NCI-H748 (cell line): Measurements from ENCODE around the gene ARHGEF37.
"Not testable (repeated sequence)": the region's sequence is repeated elsewhere in the genome, so short reads cannot be mapped to it uniquely, and the experiment has no call there.

Source experiments
- DNase-seq: peaks from one replicate; lab custom pipeline; 2025; ENCODE audit not compliant: unreplicated experiment; lab: John Stamatoyannopoulos, UW

Gene ARHGEF37

DNA sequence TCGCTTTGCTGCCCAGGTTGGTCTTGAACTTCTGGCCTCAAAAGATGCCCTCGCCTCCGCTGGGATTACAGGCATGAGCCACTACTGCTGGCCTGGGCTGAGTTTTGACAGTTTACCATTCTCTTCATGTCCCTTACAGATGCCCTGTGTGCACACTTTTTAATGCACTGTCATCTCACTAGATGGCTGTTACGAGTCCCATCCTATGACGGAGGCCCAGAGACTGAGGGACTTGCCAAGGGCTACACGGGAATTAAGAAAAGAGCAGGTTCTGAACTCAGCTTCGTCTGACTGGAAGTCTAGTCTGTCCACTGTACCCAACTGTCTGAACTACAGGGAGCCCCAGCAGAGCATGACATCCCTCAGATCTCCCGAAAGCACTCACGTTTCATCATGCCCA is 63.9 kb downstream of the ARHGEF37 start:
- no peak for DNase-seq

DNA sequence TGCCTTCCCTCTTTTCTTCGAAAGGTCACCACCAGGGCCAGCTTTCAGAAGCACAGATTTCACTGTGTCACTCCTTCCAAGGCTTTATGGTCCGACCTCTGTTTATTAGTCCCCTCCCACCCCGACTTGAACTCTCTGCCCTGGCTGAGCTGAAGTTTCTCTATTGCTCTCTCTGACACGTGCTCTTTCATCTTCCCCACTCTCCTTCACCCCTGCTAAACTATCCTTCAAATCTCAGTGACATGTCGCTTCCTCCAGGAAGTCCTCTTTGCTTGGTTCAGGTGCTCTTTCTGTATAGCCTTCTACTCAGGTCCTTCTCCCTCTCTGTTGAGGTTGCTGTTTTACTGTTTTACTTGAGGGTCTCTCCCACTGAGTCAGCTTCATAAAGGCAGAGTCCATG is 64.4 kb downstream of the ARHGEF37 start:
- no peak for DNase-seq

DNA sequence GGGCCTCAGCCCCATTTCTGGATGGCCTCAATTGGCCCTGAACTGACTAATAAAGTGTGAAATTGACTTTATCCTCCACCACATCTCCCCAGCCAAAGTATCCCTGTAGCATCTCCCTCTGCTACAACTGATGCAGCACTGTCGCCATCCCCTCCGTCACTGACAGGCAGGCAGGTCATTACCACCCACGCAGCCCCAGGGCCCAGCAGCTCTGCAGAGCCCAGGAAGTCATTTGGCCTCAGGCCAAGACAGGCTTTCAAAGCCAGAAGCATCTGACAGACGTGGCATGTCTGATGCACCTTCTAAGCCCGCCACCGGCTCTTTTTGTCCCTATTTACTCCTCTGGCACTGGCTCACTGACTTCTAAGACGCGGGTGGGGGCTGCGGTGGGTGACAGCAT is 65.3 kb downstream of the ARHGEF37 start:
- DNase-seq: peak; percentile 45

DNA sequence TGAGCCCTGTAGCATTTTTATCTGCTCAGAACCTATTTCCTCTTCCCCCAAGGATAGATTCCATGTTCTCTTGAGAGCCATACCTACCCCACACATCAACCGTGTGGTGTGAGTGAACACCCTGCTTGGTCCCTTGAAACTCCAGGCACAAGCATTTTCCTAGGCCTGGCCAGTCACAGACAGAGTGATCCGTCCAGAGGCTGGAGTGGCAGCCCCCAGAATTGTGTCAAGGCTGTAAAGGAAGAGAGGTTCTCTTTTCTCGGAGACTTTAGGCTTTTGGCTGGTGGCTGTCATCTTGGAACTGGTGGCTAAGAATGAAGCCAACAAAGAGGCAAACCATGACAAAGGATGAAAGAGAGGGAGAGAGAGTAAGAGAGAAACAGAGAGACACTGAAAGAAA is 66.0 kb downstream of the ARHGEF37 start:
- no peak for DNase-seq

DNA sequence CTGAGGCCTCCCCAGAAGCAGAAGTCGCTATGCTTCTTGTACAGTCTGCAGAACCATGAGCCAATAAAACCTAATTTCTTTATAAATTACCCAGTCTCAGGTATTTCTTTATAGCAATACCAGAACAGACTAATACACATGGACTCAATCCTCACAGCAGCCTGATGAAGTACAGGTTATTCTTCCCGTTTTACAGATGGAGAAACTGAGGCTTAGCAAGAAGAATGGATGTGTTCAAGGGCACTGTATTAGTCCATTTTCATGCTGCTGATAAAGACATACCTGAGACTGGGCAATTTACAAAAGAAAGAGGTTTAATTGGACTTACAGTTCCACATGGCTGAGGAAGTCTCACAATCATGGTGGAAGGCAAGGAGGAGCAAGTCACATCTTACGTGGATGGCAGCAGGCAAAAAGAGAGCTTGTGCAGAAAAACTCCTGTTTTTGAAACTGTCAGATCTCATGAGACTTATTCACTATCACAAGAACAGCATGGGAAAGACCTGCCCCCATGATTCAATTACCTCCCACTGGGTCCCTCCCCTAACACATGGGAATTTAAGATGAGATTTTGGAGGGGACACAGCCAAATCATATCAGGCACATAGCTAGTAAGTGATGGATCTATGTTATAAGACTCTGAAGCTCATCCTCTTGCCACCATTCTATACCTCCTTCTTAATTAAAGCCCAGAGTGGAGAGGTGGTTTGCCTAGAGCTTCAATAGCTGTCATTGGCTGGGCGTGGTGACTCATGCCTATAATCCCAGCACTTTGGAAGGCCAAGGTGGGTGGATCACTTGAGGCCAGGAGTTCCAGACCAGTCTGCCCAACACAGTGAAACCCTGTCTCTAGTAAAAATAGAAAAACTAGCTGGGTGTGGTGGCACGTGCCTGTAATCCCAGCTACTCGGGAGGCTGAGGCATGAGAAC is 67.4 kb downstream of the ARHGEF37 start:
- DNase-seq: peak; percentile 11

GRCh38 chr5:149649730-149650129 is 68.4 kb downstream of the ARHGEF37 start:
- not testable (repeated sequence) for DNase-seq

DNA sequence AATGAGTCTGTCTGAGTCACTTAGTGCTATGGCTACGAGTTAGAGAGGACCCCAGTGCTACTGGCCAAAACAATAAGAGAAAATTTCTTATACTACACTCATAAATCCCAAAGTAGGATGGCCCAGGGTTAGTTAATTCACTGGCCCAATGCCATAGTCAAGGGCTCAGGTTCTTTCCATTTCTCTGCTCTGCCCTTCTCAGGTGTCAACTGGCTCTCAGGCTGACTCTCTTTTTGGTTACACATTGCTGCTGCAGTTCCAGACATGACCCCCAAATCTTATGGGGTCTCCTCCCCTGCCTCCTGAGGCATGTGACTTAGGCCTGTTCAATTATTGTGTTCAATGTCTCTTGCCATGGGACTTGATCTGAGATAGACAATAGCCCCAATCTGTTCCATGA is 70.4 kb downstream of the ARHGEF37 start:
- peak; percentile 24 for DNase-seq

DNA sequence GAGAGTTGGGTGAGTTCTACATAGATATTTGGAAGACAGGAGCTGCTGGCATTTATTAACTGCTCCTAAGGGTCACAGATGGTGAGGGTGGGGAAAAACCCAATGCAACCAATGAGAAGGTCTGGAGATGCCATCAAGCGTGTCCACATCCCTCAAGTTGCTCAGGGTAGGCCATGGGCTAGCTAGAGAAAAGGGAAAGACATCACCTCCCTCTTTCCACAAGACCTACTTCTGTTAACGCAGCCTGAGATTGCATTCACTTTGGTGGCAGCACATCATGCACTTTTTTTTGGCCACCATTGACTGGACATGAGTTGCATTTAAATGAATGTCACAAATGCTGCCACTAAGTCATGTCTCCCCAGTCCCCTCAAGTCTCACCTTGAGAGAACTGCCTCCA is 71.4 kb downstream of the ARHGEF37 start:
- no peak for DNase-seq

GRCh38 chr5:149654231-149654630 is 72.9 kb downstream of the ARHGEF37 start:
- no peak for DNase-seq

DNA sequence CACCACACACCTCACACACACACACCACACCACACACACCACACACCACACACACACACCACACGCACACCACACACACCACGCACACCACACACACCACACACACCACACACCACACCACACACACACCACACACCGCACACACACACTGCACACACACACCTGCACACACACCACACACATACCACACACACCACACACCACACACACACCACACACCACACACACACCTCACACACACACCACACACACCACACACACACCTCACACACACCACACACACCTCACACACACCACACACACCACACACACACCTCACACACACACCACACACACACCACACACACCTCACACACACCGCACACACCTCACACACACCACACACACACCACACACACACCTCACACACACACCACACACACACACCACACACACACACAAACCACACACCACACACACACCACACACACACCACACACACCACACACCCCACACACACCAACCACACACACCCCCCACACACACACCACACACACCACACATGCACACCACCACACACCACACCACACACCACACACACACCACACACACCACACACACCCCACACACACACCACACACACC is 73.7 kb downstream of the ARHGEF37 start:
- DNase-seq: no peak

- DNase-seq: peak; percentile 81
Observed at GRCh38 chr5:149656576-149657182, 75.4 kb downstream of the ARHGEF37 start.

GRCh38 chr5:149657324-149657723 is 76.0 kb downstream of the ARHGEF37 start:
- DNase-seq: no peak

- no peak for DNase-seq
Observed at GRCh38 chr5:149658299-149658698, 77.0 kb downstream of the ARHGEF37 start.

GRCh38 chr5:149664083-149664482 is 82.8 kb downstream of the ARHGEF37 start:
- DNase-seq: no peak

DNA sequence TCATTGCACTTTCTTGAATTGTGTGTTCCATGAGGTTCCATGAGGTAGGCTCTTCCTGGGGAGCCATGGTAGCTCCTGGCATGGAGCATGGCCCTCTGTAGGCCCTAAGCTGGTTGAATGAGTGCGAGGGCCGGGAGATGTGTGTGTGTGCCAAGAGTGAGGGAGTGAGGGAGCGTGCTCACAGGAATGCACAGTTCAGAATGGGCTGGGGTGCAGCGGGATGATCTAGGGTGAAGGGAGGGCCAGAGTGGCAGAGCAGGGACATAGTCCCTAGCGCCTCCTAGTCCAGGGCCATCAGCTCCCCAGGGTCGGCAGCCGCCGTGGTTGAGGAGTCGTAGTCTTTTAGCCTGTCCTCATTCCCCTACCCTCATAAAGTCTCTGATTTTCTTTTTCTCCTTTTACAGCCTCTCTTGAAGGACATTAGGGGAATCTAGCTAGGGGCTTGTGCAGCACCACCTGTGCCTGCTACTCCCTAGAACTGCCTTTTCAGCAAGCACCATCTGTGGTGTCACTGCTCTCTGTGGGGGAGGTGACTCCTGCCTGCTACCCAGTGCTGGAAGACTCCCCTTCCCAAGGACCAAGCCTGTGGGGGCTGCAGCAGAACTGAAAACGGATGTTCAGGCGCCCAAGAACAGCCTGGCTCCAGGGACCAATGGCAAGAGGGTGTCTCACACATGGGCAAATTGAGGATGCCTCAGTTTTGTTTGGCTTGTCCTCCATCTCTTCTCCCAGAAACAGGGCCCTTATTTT is 83.5 kb downstream of the ARHGEF37 start:
- no peak for DNase-seq

DNA sequence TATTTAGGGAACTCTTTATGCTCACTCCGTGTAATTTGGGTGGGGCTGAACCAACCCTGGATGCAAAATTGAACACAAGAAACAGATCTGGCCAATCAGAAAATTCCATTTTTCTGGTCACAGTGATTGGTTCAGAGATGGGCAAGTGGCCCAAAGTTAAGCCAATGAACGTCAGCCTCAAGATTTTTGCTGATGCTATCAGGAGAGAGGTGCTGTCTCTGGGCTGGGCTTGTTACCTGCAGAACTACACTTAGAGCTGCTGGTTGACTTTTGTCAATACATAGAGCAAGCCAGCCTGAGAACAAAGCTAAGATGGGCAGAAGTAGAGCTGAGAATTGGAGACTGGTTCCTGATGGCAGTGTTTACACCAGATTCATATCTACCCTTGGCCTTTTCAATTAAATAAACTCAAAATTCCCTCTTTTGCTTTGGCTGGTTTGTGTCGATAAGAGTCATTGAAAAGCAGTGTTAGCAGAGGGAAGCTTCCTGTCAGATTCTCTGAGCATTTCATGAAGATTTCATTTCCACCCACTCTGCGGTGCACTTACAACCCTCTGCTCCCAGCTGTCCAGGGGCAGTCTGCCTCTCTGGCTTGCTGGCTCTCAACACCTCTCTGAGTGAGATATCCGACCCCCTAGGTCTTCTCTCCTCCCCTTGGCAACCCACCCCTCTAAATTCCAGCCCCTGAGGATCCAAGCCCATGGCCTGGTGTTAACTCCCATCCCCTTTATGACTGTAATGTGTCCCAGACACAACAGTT is 84.3 kb downstream of the ARHGEF37 start:
- DNase-seq: no peak

GRCh38 chr5:149666212-149666852 is 85.0 kb downstream of the ARHGEF37 start:
- no peak for DNase-seq

GRCh38 chr5:149667084-149667828 is 86.0 kb downstream of the ARHGEF37 start:
- DNase-seq: peak; percentile 31

DNA sequence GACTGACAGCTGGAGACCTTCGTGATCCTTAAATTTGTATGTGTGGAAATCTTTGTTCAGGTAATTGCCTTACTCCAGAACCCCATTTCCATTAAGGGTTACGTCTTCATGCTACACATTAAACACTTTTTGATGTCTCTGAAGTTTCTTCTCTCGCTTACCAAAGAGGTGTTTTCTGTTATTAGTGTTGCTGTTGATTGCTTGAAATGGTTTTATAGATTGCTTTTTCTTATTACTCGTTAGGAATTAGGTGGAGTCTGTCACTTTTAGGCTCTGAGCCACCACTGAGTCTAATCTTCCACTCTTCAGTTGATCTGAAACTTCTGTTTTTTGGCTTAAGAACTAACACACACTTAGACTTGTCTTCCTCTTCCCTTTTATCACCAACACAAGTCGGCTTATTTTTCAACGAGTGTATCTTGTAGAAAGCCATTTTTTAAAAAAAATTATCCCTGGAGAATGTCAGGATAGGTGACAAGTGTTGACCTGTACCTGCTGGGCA is 86.6 kb downstream of the ARHGEF37 start:
- DNase-seq: no peak
